GM23248 (cell line): Measurements from ENCODE around the gene MBTPS1.

Experiments used
- EZH2 ChIP-seq: fragments of 200-600 bp; sonication (generic); IDR thresholded peaks from 2 replicates; pipeline ENCODE4 v1.6.1; 2018; ENCODE audit warnings: antibody characterized with exemption, mild to moderate bottlenecking; ENCODE audit not compliant: insufficient read depth, poor library complexity, severe bottlenecking
- EZH2phosphoT487 ChIP-seq: fragments of 200-600 bp; sonication (generic); IDR thresholded peaks from 2 replicates; pipeline ENCODE4 v1.6.1; 2018; ENCODE audit warnings: antibody characterized with exemption, moderate library complexity, mild to moderate bottlenecking, low read depth; ENCODE audit not compliant: insufficient read depth

GRCh38 chr16:84138824-84139627 is 22.3 kb upstream of the MBTPS1 start:
- TF ChIP-seq EZH2 (no peak), EZH2phosphoT487 (no peak)
